RCC 7860 (cell line): Measurements from ENCODE around the gene RELL1.

Experiments
- DNase-seq: peaks from one replicate; pipeline ENCODE4 v3.0.0-alpha.2; 2015; ENCODE audit warnings: low spot score
- FAIRE-seq: peaks from 2 replicates; lab custom pipeline; 2012; peaks lifted over from hg19 to GRCh38; lab: Jason Lieb, UNC

The RELL1 gene

DNA sequence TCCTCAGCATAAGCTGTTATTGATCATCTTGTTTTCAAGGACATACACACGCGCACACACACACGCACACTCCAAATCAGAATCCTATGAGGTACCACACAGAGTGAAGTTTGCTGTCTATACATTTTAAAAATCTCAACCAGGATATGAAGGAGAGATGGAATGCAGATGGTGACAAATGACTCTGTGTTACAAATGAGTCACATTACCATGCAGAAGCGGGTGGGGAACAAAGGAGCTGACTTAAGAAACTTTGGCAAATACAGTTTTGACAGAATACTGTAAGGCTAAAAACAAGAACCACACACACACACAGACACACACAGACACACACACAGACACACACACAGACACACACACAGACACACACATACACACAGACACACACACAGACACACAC lies 81.7 kb downstream of the RELL1 start:
- FAIRE-seq (no peak), DNase-seq (peak; percentile 42)

DNA sequence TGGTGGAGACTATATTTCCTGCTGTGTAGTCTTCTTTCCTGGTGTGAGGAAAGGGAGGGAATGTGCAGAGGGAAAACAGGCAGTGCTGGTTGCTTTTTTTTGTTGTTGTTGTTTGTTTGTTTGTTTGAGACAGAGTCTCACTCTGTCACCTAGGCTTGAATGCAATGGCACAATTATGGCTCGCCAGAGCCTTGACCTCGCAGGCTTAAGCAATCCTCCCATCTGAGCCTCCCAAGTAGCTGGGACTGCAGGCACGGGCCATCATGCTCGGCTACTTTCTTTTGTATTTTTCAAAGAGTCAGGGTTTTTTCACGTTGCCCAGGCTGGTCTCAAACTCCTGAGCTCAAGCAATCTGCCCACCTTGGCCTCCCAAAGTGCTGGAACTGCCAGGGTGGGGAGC lies 82.5 kb downstream of the RELL1 start:
- no peak for DNase-seq
- no peak for FAIRE-seq

DNA sequence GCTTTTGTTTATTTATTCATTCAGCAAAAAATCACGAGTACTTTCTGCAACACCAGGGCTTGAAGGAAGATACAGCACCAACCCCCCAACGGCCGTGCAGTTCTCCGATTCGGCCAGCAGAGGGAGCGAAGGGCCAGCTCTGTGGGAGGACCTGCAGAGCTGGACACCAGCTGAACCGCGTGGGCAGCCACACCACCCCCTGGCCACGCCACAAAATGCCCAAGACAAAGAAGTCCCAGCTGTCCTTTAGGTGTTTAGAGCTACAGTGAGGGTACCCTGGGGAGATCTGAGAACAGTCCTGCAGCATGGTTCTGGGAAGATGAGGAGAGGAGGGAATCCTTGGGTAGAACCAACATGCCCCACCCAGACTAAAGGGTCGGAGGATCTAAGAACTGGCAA lies 83.1 kb downstream of the RELL1 start:
- DNase-seq (peak; percentile 62), FAIRE-seq (no peak)

DNA sequence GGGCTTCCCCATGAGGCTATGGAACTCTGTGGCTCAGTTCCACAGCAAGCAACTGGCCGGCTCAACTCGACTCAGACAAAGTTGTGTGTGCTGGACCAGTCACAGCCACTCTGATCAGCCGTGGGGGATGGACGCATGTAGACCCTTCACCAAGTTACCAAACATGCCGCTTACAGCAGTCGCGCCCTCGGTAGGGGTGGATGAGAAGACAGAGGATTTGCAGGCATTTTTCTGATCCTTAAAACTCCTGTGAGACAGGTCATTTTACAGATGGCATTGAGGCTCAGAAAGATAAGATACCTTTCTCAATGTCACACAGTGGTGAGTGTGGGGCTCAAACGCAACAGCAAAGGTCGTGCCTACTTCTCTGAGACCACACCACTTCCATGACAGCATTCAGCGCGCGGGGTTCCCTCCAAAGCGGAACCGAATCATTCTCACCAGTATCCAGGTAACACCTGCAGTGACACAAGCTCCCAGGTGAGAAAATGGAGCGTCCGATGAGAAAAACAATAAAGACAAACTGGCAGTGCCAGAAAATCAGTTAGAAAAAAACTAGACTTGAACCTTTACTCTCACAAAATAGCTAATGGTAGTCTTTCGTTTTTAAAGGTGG lies 83.6 kb downstream of the RELL1 start:
- no peak for DNase-seq
- FAIRE-seq = no peak

DNA sequence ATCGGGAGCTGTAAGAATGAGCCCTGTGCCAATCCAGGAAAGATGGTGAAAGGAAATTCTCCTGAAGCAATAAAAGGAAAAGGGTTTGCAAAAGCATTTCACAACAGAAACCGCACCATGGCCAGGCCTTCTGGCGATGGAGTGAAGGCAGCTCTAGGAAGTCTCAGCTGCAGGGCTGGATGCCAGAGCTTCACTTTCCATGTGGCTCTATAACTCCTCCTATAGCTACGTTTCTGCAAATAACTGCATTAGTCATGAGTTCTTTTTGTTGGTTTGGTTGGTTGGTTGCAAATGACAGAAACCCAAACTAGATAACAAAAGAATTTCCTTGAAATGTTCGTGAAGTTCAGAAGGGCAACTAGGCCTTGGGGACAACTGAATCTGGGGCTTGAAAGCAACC lies 84.6 kb downstream of the RELL1 start:
- DNase-seq (peak; percentile 46), FAIRE-seq (no peak)

DNA sequence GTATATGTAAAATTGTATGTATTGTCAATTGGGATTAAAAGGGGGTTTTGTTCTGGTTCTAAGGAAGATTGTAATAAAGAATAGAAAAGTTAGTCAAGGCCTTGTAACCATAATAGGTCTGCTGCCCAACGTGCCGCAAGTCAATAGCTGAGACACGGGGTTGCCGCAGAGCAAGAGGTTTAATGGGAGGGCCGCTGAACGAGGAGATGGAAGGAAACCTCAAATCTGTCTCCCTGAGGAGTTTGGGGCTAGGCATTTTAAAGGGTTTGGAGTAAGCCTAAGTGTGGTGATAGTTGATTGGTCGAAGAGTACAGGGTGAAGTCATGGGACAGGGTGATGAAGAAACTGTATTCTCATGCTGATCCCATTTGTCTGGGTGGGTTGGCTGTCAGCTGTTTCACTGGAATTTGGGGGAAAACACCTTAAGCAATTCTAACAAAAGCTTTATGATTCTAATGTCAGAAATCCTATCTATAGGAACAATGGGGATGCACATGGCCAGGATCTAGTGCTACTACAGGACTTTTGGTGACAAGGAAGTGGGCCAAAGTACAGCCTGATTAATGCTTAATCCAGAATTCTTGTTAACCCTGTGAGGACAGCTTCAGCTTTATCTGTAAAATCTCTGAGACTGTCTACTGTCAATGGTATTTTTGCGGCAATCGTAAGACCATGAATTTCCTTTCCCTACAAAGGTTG lies 86.9 kb downstream of the RELL1 start:
- DNase-seq (no peak), FAIRE-seq (no peak)

DNA sequence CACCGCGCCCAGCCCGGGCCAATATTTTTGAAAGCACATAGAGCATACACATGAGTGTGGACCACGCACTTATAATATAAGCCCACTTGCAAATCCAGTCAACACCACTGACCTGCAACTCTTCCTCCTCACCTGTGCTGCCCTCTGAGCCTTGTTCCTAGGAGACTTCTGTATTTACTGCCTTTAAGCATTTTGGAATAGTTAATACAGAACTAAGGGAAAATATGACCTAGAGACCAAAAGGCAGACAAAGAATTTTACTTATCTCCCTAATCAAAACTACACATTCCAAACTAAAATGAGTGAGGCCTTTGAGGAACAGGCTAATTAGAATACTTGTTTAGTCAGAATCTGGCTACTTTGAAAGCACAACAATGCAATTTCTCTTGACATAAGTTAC lies 89.1 kb downstream of the RELL1 start:
- no peak for FAIRE-seq
- no peak for DNase-seq

DNA sequence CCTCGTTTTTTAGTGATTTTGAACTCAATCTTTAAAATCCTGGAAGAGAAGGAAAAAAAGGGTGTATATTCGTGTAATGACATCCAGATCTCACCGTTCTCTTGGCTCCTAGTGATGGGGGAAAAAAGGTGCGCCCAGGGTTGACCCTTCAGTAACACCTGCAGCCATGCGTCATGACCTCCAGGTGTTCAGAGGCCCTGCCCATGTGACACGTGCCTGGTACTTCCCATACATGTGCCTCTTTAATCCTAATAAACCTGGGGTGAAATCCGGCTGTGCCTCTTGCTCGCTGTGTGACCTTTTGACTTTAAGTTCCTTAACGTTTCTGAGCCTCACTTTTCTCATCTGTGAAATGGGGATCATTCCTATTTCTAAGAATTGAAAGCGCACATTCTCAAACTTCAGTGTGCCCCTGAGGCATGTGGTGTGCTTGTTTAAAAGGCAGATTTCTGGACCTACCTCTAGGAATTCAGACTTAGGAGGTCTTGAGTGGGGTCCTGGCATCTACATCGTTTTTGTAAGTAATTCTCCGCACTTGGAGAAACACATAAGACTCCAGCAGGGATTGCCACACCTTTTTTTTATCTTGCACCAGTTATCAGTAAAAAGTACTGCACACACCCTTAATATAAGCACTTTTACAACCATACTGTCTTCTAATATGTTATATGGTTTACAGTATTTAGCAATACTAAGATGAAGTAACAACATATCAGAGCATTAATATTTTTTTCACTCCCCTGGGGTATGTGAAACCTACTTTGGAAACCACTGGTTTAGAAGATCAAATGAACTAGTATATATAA lies 90.1 kb downstream of the RELL1 start:
- no peak for FAIRE-seq
- DNase-seq = no peak

DNA sequence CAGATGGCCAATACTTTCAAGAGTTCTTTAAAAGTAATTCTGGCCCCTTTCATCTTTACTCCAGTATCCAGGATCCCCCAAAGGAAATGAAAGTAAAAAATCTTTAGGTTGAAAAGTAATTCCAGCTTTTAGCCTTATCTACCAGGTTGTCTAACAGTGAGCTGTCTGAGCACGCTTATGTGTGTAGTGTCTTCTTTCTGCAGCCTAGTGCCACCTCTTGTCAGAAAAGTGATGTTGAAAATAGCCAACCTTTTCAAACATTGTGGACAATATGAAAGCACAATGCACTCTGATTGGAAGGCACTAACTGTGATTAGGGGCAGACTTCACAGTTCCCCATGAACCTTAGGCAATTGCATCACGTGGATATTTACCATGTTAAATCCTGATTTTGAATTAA lies 92.1 kb downstream of the RELL1 start:
- DNase-seq (no peak), FAIRE-seq (no peak)

DNA sequence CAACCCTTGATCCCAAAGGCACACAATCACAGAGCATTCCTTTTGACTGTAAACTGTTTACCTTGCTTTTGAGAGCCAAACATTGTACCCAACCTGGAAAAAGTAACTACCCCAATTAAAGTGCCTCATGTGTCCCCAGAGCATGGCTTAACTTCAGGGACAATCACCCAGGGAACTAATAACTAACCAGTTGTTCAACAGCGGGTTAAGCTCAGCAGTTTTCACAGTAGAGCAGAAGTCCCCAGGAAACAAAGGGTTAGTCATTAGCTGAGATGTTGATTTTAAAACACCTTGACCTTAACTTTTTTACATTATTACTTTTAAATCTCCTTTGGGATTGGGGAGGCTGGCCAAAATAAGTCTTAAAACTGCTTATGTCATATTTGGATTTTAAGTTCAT lies 94.8 kb downstream of the RELL1 start:
- DNase-seq = no peak

DNA sequence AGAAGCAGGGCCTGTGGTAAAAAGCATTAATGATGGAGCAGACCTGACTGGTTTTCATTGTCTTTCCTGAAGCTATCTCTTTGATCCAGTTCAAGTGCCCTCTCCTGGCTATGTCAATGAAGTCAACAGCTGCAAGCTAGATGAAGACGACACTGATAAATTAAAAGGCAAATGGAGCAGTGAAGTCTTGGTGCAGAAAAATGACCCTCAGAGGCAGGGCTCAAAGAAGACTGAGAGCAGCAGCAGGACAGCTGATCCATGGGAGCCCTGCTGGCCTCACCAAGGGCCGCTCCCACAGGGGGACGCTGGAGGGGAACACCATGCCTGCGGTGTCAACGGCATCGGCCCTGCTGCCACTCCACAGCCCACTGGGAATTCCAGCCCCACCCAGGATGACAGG lies 96.2 kb downstream of the RELL1 start:
- FAIRE-seq = no peak

More for the DNA sequence above, 94.8 kb downstream of the RELL1 start:
- FAIRE-seq = no peak

DNA sequence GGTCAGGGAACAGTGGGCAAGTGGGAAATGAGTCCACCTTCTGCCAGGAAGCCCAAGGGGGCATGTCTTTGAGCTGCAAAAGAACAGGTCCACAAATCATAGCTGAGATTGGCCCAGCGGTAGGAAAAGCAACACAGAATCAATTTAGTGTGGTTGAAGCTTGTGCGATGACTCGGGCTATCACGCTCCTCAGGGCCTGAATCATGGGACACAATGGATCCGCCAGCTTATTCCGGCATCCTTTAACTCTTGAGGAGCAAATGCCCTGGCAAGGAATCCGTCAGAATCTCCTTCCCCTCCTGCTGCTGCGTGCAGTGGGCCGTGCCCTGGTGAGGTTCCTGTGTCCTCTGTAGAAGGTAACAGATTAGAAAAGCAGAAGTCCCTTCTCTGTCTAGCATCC lies 98.0 kb downstream of the RELL1 start:
- peak; percentile 28 for DNase-seq
- FAIRE-seq = no peak

More for the DNA sequence above, 96.2 kb downstream of the RELL1 start:
- DNase-seq = no peak

DNA sequence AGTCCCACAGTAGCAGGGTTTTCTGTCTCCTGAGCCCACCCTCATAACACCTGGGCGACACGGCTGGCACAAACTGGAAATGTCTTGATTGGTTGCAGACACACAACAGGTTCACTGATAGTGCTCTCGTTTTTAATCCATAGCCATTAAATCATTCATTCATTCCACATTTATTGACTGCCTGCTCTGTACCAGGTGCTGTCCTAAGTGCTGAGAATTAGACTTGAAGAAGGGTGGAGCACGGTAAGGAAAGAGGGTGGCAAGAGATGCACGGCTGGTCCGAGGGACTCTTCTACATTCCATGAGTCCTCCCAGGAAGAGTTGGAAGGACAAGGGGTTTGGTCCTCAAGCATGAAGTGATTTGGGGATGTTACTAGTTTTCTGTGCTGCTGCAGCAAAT lies 100.0 kb downstream of the RELL1 start:
- no peak for DNase-seq
- FAIRE-seq = no peak

DNA sequence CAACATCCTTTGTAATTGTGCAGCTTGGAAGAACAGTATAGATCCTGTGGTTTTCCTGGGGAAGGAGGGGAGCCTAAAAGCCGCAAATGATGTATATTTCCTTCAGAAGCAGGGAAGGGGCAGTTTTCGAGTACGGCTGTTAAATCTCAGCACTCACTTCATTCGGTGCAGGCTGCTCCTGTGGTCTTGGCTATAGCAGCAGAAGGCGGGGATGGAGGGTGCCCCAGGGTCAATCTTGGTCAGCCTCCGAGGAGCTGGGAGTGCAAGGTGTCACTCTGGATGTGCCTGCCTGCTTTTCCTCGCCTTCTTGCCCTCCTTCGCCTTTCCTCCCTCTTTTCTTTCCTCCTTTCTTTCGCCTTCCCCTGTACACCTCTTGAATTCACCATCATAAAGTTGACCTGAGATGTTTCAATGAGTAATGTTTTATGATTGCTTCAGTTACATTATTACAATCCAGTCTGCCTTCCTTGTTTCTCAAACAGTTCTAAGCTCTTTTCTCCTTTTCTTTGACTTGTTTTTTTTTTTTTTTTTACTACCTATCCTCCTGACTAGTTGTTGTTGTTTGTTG lies 101.6 kb downstream of the RELL1 start:
- no peak for DNase-seq
- FAIRE-seq = no peak

DNA sequence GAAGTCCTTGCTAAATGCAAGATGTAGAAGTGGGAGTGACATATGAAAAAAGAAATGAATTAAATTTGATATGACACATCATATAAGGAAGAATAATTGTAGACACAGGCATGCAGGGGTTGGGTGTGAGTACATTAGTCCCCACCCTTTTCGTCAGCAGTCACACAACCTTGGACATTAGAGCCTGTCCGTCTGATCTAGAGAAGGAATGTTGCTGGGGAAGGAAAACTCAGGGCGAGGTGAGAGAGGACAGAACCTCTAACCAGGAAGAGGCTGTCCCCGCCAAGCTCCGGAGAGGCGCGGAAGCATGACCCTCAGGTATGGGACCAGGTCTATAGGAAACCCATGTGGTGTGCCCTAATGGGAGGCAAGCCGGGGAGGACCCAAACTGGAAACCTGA lies 102.1 kb downstream of the RELL1 start:
- FAIRE-seq (no peak), DNase-seq (no peak)

DNA sequence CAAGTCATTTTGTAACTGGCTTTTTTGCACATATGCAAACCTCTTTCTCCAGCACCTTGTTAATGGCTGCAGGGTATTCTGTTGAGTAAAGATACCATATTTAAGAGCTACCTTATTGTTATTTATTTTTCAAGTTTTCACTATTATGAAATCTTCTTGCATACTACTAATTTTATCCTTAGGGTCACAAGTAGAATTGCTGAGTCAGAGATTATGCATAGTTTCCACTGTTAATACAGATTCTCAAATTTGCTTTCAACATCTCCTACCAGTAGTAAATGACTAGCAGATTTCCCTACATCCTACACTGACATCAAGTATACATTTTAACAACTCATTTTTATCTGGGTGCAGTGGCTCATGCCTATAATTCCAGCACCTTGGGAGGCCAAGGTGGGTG lies 112.6 kb downstream of the RELL1 start:
- FAIRE-seq (no peak), DNase-seq (no peak)

DNA sequence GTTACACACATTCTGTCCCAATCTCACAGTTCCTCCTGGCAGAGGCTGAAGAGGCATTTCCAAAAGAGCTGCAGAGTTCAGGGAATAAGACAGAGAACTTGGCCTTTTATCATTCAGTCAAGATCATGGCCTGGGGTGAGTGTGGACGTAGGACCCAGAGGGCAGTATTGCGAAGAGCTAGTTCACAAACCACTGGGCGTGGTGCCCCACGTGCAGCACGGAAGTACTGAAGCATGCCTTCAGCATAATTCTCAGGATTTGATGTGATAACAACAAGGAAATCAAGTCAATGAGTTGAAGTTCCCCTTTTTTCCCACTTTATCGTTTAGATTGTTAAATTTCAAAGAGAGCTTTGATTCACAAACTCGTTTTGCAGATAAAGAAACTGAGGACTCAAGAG lies 117.7 kb downstream of the RELL1 start:
- DNase-seq (no peak), FAIRE-seq (no peak)

DNA sequence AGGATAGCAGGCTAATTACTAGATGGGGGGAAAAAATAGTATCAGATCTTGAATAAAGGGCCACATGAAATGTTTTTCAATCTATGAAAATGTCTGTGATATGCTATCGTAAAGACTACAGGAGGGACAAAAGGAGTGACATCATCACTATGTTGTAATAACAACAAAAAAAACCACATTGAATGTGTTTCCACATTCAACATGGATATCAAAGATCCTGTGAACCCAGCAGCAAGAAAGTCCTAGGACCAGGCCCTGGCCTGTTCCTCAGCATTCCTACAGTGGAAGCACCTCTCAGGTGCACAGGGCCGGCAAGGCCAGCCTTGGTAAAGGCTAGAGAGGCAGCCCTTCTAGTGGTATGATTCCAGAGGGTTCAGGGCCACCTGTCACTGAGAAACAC lies 118.3 kb downstream of the RELL1 start:
- FAIRE-seq (no peak), DNase-seq (no peak)

DNA sequence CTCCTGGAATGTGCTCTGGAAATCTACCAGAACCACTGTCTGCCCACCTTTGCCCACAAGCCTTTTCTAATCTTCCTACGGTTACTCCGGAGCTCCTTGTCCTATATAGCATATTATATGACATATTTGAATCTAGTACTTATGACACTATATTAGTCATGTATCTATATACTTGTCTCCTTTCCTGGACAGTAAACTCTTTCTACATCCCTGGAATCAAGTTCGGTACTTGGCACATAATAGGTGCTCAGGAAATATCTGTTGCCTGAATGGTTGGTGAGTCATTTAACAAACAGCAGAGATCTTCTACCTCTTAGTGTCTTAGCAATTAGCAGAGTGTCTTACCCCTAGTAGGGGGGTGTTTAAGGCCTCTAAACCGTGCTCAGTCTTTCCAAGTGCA lies 123.6 kb downstream of the RELL1 start:
- FAIRE-seq = no peak
- peak; percentile 63 for DNase-seq

DNA sequence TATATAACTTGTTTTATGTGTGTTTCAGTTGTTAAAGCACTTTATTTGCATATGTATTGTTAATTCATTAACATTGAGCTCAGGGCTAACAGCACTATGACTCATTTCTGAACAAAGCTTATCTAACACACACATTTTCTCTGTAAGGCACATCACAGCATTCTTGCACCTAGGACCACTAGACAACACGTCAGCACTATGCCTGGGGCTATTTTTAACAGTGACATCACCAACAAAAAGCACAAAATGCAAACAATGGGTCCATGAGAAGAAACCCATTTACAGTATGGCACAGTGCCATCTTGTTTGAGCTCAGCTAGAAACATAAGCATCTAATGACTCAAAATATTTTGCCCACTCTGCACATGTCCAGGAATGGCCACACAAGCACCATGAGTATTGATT lies 124.4 kb downstream of the RELL1 start:
- DNase-seq = peak; percentile 90
- no peak for FAIRE-seq

DNA sequence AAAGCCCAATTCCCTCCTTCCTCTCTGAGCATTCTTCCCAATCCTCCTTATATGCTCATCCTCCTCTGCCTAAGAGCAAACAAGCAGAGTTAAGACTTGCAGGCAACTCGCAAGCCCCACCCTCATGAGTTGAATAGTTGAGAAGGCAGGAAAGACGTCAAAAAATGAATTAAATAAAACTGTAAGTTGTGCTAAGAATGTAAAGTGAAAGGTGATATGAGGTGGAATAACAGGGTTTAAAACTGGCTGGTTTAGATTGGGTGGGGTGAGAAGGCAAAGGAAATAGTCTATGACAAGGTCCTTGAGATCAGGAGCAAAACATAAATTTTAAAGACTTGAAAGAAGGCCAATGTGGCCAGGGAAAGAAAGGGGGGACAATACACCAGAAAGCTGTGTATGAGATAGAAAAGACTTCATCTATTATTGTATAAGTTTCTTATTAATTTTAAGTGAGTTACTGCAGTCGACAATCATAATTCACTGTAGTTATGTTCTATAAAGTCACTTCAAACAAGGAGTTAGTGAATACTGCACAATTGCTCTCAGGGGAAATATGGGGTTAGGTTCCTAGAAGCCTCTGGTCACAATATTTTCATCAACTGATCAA lies 124.9 kb downstream of the RELL1 start:
- no peak for DNase-seq
- no peak for FAIRE-seq
